ENCODE results near the gene COL9A1.

The COL9A1 gene

GRCh38 chr6:70175770-70176169 lies 127.1 kb downstream of the COL9A1 start:
- DNase-seq (ENCODE audit: low read depth in 2 of 2), result no peak

- DNase-seq (ENCODE audit: low read depth in 2 of 2), result no peak
These were observed 130.6 kb downstream of the COL9A1 start for GRCh38 chr6:70172252-70172651.

GRCh38 chr6:70171236-70171635 lies 131.6 kb downstream of the COL9A1 start:
- no peak for DNase-seq (ENCODE audit: low read depth in 2 of 2)

- DNase-seq (ENCODE audit: low read depth in 2 of 2), result no peak
These were observed 134.1 kb downstream of the COL9A1 start for GRCh38 chr6:70168681-70169377.

All from stimulated activated CD8-positive, alpha-beta memory T cell treated with anti-CD3 and anti-CD28 coated beads, Interleukin-15, amount 100 ng/mL, for 4 hours (primary cell).